Mononuclear cell (primary cell): ENCODE data around the gene SLC11A1. TPM values are rescaled to one million over a fixed set of nuclear protein-coding genes. Genes with fewer than 3 reads are reported as not detected.
A peak's percentile ranks its signal among the peaks of the same experiment; 100 is the strongest.

ENCODE experiments used
- H3K27me3 ChIP-seq: 2 replicates; pipeline ENCODE4 v1.6.0; 2011; ENCODE audit warnings: low read length, control low read depth; ENCODE audit not compliant: insufficient read depth
- H3K4me1 ChIP-seq: 2 replicates; pipeline ENCODE4 v1.5.1; 2011; ENCODE audit warnings: mild to moderate bottlenecking, low read length, control low read depth; ENCODE audit not compliant: insufficient read depth
- H3K4me3 ChIP-seq: 2 replicates; pipeline ENCODE4 v1.5.1; 2011; ENCODE audit warnings: mild to moderate bottlenecking, low read length, moderate library complexity
- H3K9me3 ChIP-seq: 2 replicates; pipeline ENCODE4 v1.5.1; 2011; ENCODE audit warnings: low read depth, mild to moderate bottlenecking, control low read depth, low read length
- total RNA-seq: library from RNA; depleted of rRNA; stranded (reverse); fragments of >200 nt; gene quantifications from one replicate; pipeline ENCODE4 v1.2.3, GENCODE V29; 2012

Gene SLC11A1
- total RNA-seq, 1 donor: 126 TPM

GRCh38 chr2:218395456-218395825 is 13.4 kb downstream of the SLC11A1 start:
- no peaks in the 10 kb centered on the region for H3K9me3 ChIP-seq
- H3K4me3 ChIP-seq: peak overlapping the region; percentile 84
- no peaks in the 10 kb centered on the region for H3K27me3 ChIP-seq
- peaks cover 64% of the 10 kb centered on the region for H3K4me1 ChIP-seq

- Histone ChIP-seq H3K4me3 (peak overlapping the region; percentile 84), H3K9me3 (no peaks in the 10 kb centered on the region), H3K4me1 (peaks cover 66% of the 10 kb centered on the region), H3K27me3 (no peaks in the 10 kb centered on the region)
Observed at GRCh38 chr2:218395826-218396687, 14.0 kb downstream of the SLC11A1 start.

GRCh38 chr2:218396688-218397462 is 14.8 kb downstream of the SLC11A1 start:
- Histone ChIP-seq H3K4me1 (peaks cover 74% of the 10 kb centered on the region), H3K9me3 (no peaks in the 10 kb centered on the region), H3K27me3 (no peaks in the 10 kb centered on the region), H3K4me3 (peak overlapping the region; percentile 84)

GRCh38 chr2:218397463-218397819 is 15.4 kb downstream of the SLC11A1 start:
- H3K9me3 ChIP-seq: no peaks in the 10 kb centered on the region
- H3K4me1 ChIP-seq: peaks cover 80% of the 10 kb centered on the region
- H3K4me3 ChIP-seq: peak overlapping the region; percentile 84
- no peaks in the 10 kb centered on the region for H3K27me3 ChIP-seq

GRCh38 chr2:218397820-218398436 is 15.9 kb downstream of the SLC11A1 start:
- Histone ChIP-seq H3K4me1 (peaks cover 80% of the 10 kb centered on the region), H3K9me3 (no peaks in the 10 kb centered on the region), H3K27me3 (no peaks in the 10 kb centered on the region), H3K4me3 (peak overlapping the region; percentile 84)

GRCh38 chr2:218398437-218399390 is 16.6 kb downstream of the SLC11A1 start:
- Histone ChIP-seq H3K4me3 (peak overlapping the region; percentile 84), H3K4me1 (peaks cover 80% of the 10 kb centered on the region)

GRCh38 chr2:218399391-218400166 is 17.5 kb downstream of the SLC11A1 start, which contains the start of gene CTDSP1:
TSS of gene CTDSP1 (plus strand) at chr2:218399868. CDS start at chr2:218400091, 223 bp downstream.
- Histone ChIP-seq H3K4me1 (peaks cover 80% of the 10 kb centered on the region), H3K4me3 (peak within 1 kb of the TSS; percentile 85), H3K9me3 (no peaks in the 10 kb centered on the region), H3K27me3 (no peaks in the 10 kb centered on the region)

More at GRCh38 chr2:218398437-218399390, 16.6 kb downstream of the SLC11A1 start:
- H3K27me3 ChIP-seq: no peaks in the 10 kb centered on the region
- H3K9me3 ChIP-seq: no peaks in the 10 kb centered on the region

- Histone ChIP-seq H3K4me3 (peak overlapping the region; percentile 85), H3K9me3 (no peaks in the 10 kb centered on the region), H3K4me1 (peaks cover 80% of the 10 kb centered on the region), H3K27me3 (no peaks in the 10 kb centered on the region)
Observed at GRCh38 chr2:218400167-218400929, 18.3 kb downstream of the SLC11A1 start.

- Histone ChIP-seq H3K9me3 (no peaks in the 10 kb centered on the region), H3K4me1 (peaks cover 83% of the 10 kb centered on the region), H3K27me3 (no peaks in the 10 kb centered on the region), H3K4me3 (peak overlapping the region; percentile 85)
Observed at GRCh38 chr2:218400930-218401881, 19.1 kb downstream of the SLC11A1 start.

GRCh38 chr2:218401890-218402289 is 19.8 kb downstream of the SLC11A1 start:
- Histone ChIP-seq H3K4me1 (peaks cover 81% of the 10 kb centered on the region), H3K4me3 (peak overlapping the region; percentile 85)

GRCh38 chr2:218402491-218402901 is 20.4 kb downstream of the SLC11A1 start:
- no peaks in the 10 kb centered on the region for H3K27me3 ChIP-seq
- H3K9me3 ChIP-seq: no peaks in the 10 kb centered on the region
- peaks cover 81% of the 10 kb centered on the region for H3K4me1 ChIP-seq
- no peak overlapping the region for H3K4me3 ChIP-seq

More at GRCh38 chr2:218401890-218402289, 19.8 kb downstream of the SLC11A1 start:
- no peaks in the 10 kb centered on the region for H3K9me3 ChIP-seq
- no peaks in the 10 kb centered on the region for H3K27me3 ChIP-seq

GRCh38 chr2:218402911-218403411 is 20.9 kb downstream of the SLC11A1 start:
- H3K4me3 ChIP-seq: no peak overlapping the region
- peaks cover 81% of the 10 kb centered on the region for H3K4me1 ChIP-seq
- H3K9me3 ChIP-seq: no peaks in the 10 kb centered on the region
- no peaks in the 10 kb centered on the region for H3K27me3 ChIP-seq
